Measurements from ENCODE around the gene CPEB1.
"Not testable (repeated sequence)": the region's sequence is repeated elsewhere in the genome, so short reads cannot be mapped to it uniquely, and the experiment has no call there.

The CPEB1 gene

DNA sequence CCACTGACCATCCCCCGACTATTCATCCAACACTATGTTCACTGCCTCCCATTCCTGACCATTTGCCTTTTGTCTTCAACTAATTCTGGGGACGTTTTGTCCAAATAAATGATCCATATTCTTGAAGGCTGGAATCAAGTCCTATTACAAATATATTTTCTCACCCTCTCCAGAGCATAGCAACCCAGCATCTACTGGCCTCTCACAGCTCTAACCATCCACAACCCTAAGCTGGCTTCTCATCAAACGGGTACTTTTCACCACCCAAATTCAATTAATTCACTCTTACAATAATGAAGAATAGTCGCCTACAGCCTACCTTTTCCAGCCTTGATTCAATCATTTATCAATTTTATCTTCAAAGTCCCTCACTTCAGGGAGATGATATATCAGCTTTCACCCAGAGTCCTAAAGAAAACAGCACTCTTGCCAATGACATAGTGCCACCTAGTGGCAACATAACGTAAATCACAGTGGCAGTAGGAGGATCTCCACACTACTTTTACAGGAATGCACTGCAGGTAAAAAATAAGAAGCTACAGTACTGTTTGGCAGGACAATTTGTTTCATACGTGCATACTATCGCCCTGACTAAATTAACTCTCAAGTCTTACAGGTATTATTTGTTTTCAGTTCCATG is 144.3 kb downstream of the CPEB1 start:
- not testable (repeated sequence) for FAIRE-seq

DNA sequence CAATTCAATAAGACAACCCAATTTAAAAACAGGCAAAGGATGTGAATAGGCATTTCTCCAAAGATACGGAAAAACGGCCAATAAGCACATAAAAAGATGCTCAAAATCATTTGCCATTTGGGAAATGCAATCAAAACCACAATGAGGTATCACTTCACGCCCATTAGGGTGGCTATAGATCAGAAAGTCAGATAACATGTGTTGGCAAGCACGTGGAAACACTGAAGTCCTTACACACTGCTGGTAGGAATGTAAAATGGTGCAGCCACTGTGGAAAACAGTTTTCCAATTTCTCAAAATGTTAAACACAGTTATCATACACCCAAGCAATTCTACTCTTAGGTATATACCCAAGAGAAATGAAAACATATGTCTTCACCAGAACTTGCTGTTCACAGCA is 146.4 kb downstream of the CPEB1 start:
- not testable (repeated sequence) for FAIRE-seq

DNA sequence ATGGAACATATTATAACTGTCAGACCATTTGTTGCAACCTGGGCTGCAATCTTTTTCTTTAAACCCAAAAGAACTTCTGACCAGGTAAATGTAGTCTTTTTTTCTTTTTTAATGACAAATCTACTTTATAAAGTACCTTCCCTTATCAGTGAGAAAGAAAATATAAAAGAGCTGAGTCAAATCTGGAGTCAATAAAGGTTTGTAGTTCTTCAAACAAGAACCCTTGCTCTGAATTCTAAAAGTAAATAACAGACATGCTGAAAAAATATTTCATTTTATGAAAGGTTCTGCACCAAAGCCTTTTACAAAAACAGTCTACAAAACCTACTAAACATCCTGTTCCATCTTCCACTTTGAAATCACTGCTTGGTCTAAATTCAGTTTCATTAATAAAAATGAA is 149.2 kb downstream of the CPEB1 start:
- not testable (repeated sequence) for FAIRE-seq
